BJ (cell line): ENCODE data around the gene PFKFB4. TPM values are rescaled to one million over a fixed set of nuclear protein-coding genes. Genes with fewer than 3 reads are reported as not detected.

ENCODE experiments used
- CTCF ChIA-PET: fragments of 350-600 bp; formaldehyde crosslinking; extraction: SDS; loops from one replicate; lab custom pipeline; 2021; ENCODE audit warnings: antibody characterized with exemption, inconsistent platforms; lab: Yijun Ruan, JAX
- POLR2A ChIA-PET: fragments of 300-600 bp; sonication (Branson Sonifier 250); formaldehyde crosslinking; extraction: SDS; loops from one replicate; lab custom pipeline; 2021; ENCODE audit warnings: antibody characterized with exemption; lab: Charles Lee
- DNase-seq: peaks from one replicate; pipeline ENCODE4 v3.0.0-alpha.2; 2011; ENCODE audit warnings: low read depth
- H3K27me3 ChIP-seq: 2 replicates; pipeline ENCODE4 v1.6.0; 2011; ENCODE audit warnings: low read length; ENCODE audit not compliant: control insufficient read depth, insufficient read depth
- H3K36me3 ChIP-seq: 2 replicates; pipeline ENCODE4 v1.5.1; 2011; ENCODE audit warnings: low read length; ENCODE audit not compliant: control insufficient read depth, insufficient read depth
- H3K4me3 ChIP-seq: 2 replicates; pipeline ENCODE4 v1.5.1; 2011; ENCODE audit warnings: low read depth, mild to moderate bottlenecking, control low read depth, low read length
- CTCF ChIP-seq: IDR thresholded peaks from 2 replicates; pipeline ENCODE4 v1.5.1; 2011; ENCODE audit warnings: low read depth, mild to moderate bottlenecking, control low read depth, inconsistent platforms, low read length, moderate library complexity; ENCODE audit not compliant: insufficient read depth
- polyA plus RNA-seq: library from polyadenylated mRNA; depleted of rRNA; stranded (reverse); fragments of >200 nt; gene quantifications from 2 replicates; pipeline ENCODE4 v1.2.3, GENCODE V29; 2011

Gene PFKFB4
- polyA plus RNA-seq, 1 experiment: 12.8 TPM

- no peak for TF ChIP-seq CTCF
- ChIA-PET POLR2A (no interaction called here), CTCF (no interaction called here)
- H3K27me3 ChIP-seq: no peaks in the 10 kb centered on the region
- DNase-seq: no peak
- H3K36me3 ChIP-seq: peaks cover 13% of the 10 kb centered on the region
- no peak overlapping the region for H3K4me3 ChIP-seq
These were observed 38.5 kb downstream of the PFKFB4 start for GRCh38 chr3:48518069-48518468.

GRCh38 chr3:48516571-48516970, 40.0 kb downstream of the PFKFB4 start:
- Histone ChIP-seq H3K27me3 (no peaks in the 10 kb centered on the region), H3K36me3 (peaks cover 13% of the 10 kb centered on the region), H3K4me3 (no peak overlapping the region)
- TF ChIP-seq CTCF: no peak
- POLR2A ChIA-PET: no interaction called here
- no peak for DNase-seq
- CTCF ChIA-PET: interaction anchor here (0.8 to 1.2 kb wide), 2 partner anchors 28 to 33 kb away, joined by 3 read pairs; no protein-coding TSS in a partner anchor

DNA sequence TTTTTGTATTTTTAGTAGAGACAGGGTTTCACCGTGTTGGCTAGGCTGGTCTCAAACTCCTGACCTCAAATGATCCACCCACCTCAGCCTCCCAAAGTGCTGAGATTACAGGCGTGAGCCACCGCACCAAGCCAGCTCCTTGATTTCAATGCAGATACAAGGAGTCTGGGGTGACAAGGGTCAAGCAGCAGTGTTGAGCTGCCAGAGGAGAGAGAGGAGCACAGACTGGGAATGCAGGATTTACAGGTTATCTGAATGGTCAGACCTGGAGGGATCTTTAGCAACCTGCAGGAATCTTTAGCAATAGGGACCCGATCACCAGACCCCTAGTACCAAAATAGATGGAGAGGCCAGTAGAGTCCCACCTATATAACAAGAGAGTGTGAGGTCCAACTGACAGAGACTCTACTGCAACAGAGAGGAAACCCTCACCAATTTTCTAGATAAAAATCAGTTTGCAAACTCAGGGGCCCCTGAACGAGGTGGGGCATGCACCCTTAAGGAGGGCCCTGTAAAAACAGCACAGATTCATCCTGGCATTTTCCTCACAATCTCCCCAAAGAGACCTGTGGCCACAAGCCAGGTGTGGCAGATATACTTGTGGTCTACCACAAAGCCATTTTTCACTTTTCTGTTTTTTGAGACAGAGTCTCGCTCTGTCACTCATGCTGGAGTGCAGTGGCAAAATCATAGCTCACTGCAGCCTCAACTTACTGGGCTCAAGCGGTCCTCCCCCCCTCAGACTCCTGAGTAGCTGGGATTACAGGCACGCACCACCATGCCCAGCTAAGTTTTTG, 42.0 kb downstream of the PFKFB4 start:
- DNase-seq: no peak
- no peak for TF ChIP-seq CTCF
- POLR2A ChIA-PET: no interaction called here
- Histone ChIP-seq H3K27me3 (no peaks in the 10 kb centered on the region), H3K4me3 (no peak overlapping the region), H3K36me3 (peaks cover 5% of the 10 kb centered on the region)
- CTCF ChIA-PET: interaction anchor here (1.2 kb wide), 1 partner anchor 10 kb away, joined by 4 read pairs; the partner anchor contains the start of gene SHISA5

DNA sequence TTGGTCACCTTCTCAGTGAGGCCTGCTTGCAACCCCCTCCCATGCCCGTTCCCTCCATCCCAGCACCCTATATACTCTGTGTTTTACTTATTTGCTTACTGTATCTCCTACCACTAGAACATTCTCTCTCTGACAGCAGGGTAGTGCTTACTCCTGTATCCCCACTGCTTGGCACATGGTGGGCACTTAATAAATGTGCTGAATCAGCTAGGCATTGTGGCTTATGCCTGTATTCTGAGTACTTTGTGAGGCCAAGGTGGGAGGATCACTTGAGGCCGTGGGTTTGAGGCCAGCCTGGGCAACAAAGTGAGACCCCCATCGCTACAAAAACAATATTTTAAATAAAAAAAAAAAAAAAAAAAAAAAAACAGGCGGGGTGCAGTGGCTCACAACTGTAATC, 45.1 kb downstream of the PFKFB4 start:
- no peak for TF ChIP-seq CTCF
- POLR2A ChIA-PET: no interaction called here
- Histone ChIP-seq H3K36me3 (no peaks in the 10 kb centered on the region; the same call in 1 of the 2 replicates), H3K27me3 (no peaks in the 10 kb centered on the region), H3K4me3 (no peak overlapping the region)
- DNase-seq: no peak
- CTCF ChIA-PET: interaction anchor here (0.6 kb wide), 1 partner anchor 98 kb away, joined by 3 read pairs; the partner anchor contains the start of gene UQCRC1

- H3K27me3 ChIP-seq: no peaks in the 10 kb centered on the region
- H3K36me3 ChIP-seq: no peaks in the 10 kb centered on the region
- CTCF ChIA-PET: interaction anchor here (0.8 to 1.7 kb wide), 3 partner anchors 34 to 43 kb away, joined by 3 to 14 read pairs (median 7); no protein-coding TSS in a partner anchor
- H3K4me3 ChIP-seq: no peak overlapping the region
- POLR2A ChIA-PET: no interaction called here
- DNase-seq: no peak
- peak; percentile 67 for TF ChIP-seq CTCF
These were observed 49.1 kb downstream of the PFKFB4 start for GRCh38 chr3:48507256-48508061.
